HepG2 (cell line): ENCODE results near the gene ARHGEF7.

Experiments used
- CTCF ChIP-seq: sonication (generic); formaldehyde crosslinking; IDR thresholded peaks from 2 replicates; pipeline ENCODE4 v1.5.0; 2020; ENCODE audit warnings: mild to moderate bottlenecking, missing genetic modification reagents, moderate library complexity
- EEA1 ChIP-seq: sonication (generic); formaldehyde crosslinking; IDR thresholded peaks from 2 replicates; pipeline ENCODE4 v1.5.1; 2020; ENCODE audit warnings: mild to moderate bottlenecking, missing genetic modification reagents, borderline replicate concordance

- no peak for TF ChIP-seq EEA1 (CRISPR knock-in tag)
- no peak for TF ChIP-seq CTCF (CRISPR knock-in tag)
These were observed 169.5 kb downstream of the ARHGEF7 start for GRCh38 chr13:111284565-111284964.
